ENCODE results near the gene UGT1A1.

UGT1A1 gene

GRCh38 chr2:233760043-233760442, at the start of gene UGT1A1:
TSS of gene UGT1A1 (plus strand) at chr2:233760270. CDS start at chr2:233760288, 18 bp downstream.
- no peaks in the 10 kb centered on the region for H3K36me3 ChIP-seq
- no peak within 1 kb of the TSS for H3K27ac ChIP-seq
- TF ChIP-seq CTCF (IDR thresholded peaks at IDR 0.05) = no peak
- no peaks in the 10 kb centered on the region for H3K9me3 ChIP-seq
- H3K4me3 ChIP-seq (ENCODE audit: low read depth in 1 of 2, low read length in 1 of 2) = no peak within 1 kb of the TSS
- peaks cover 13% of the 10 kb centered on the region for H3K27me3 ChIP-seq
- H3K4me1 ChIP-seq (ENCODE audit: control insufficient read depth in 1 of 2, insufficient read depth in 1 of 2, low read depth in 1 of 2, low read length in 1 of 2) = no peaks in the 10 kb centered on the region

GRCh38 chr2:233711312-233712008, 48.6 kb upstream of the UGT1A1 start:
- Histone ChIP-seq H3K4me3 (ENCODE audit: low read depth in 1 of 2, low read length in 1 of 2) (no peak overlapping the region), H3K4me1 (ENCODE audit: control insufficient read depth in 1 of 2, insufficient read depth in 1 of 2, low read depth in 1 of 2, low read length in 1 of 2) (no peaks in the 10 kb centered on the region), H3K27ac (no peak overlapping the region), H3K9me3 (no peaks in the 10 kb centered on the region), H3K36me3 (no peaks in the 10 kb centered on the region), H3K27me3 (peaks cover 3% of the 10 kb centered on the region)
- peak; percentile 13 for TF ChIP-seq CTCF (IDR thresholded peaks at IDR 0.05)

GRCh38 chr2:233712611-233713261, 47.3 kb upstream of the UGT1A1 start, which contains the start of gene UGT1A5:
TSS of gene UGT1A5 (plus strand) at chr2:233712907. CDS start at chr2:233712992, 85 bp downstream.
- TF ChIP-seq CTCF (IDR thresholded peaks at IDR 0.05) = no peak
- no peaks in the 10 kb centered on the region for H3K9me3 ChIP-seq
- peaks cover 10% of the 10 kb centered on the region for H3K27me3 ChIP-seq
- H3K4me3 ChIP-seq (ENCODE audit: low read depth in 1 of 2, low read length in 1 of 2) = no peak within 1 kb of the TSS
- no peaks in the 10 kb centered on the region for H3K4me1 ChIP-seq (ENCODE audit: control insufficient read depth in 1 of 2, insufficient read depth in 1 of 2, low read depth in 1 of 2, low read length in 1 of 2)
- no peaks in the 10 kb centered on the region for H3K36me3 ChIP-seq
- H3K27ac ChIP-seq = no peak within 1 kb of the TSS

GRCh38 chr2:233713262-233713615, 46.8 kb upstream of the UGT1A1 start:
- Histone ChIP-seq H3K4me1 (ENCODE audit: control insufficient read depth in 1 of 2, insufficient read depth in 1 of 2, low read depth in 1 of 2, low read length in 1 of 2) (no peaks in the 10 kb centered on the region), H3K27me3 (peaks cover 10% of the 10 kb centered on the region), H3K9me3 (no peaks in the 10 kb centered on the region), H3K36me3 (no peaks in the 10 kb centered on the region), H3K4me3 (ENCODE audit: low read depth in 1 of 2, low read length in 1 of 2) (no peak overlapping the region), H3K27ac (no peak overlapping the region)
- no peak for TF ChIP-seq CTCF (IDR thresholded peaks at IDR 0.05)

GRCh38 chr2:233714121-233714520, 45.9 kb upstream of the UGT1A1 start:
- no peak overlapping the region for H3K4me3 ChIP-seq (ENCODE audit: low read depth in 1 of 2, low read length in 1 of 2)
- H3K36me3 ChIP-seq = no peaks in the 10 kb centered on the region
- H3K9me3 ChIP-seq = no peaks in the 10 kb centered on the region
- H3K27me3 ChIP-seq = peaks cover 10% of the 10 kb centered on the region
- no peak for TF ChIP-seq CTCF (IDR thresholded peaks at IDR 0.05)
- H3K27ac ChIP-seq = no peak overlapping the region
- H3K4me1 ChIP-seq (ENCODE audit: control insufficient read depth in 1 of 2, insufficient read depth in 1 of 2, low read depth in 1 of 2, low read length in 1 of 2) = no peaks in the 10 kb centered on the region

All from neutrophil (primary cell).